Thymus (tissue), 11 donors: ENCODE results near the gene ADRM1. TPM values are rescaled to one million over a fixed set of nuclear protein-coding genes. Genes with fewer than 3 reads are reported as not detected.

Experiments
- DNase-seq, 9 donors: peaks; one replicate each; pipeline ENCODE4 v3.0.0-alpha.2; 2013; ENCODE audit warnings: low spot score in 9 of 9, low read depth in 6 of 9, missing footprints in 1 of 9
- H3K27ac ChIP-seq, 2 donors: one replicate each; pipeline ENCODE4 v1.5.1; 2013; ENCODE audit warnings: control low read depth in 1 of 2, low read depth in 1 of 2, low read length in 1 of 2, mild to moderate bottlenecking in 1 of 2, moderate library complexity in 1 of 2
- H3K27me3 ChIP-seq, 2 donors: one replicate each; pipeline ENCODE4 v1.5.1; 2013; ENCODE audit warnings: low read length in 1 of 2; ENCODE audit not compliant: control insufficient read depth in 2 of 2, insufficient read depth in 1 of 2
- H3K36me3 ChIP-seq, 2 donors: one replicate each; pipeline ENCODE4 v1.5.1; 2013; ENCODE audit warnings: low read length in 1 of 2, mild to moderate bottlenecking in 1 of 2, moderate library complexity in 1 of 2; ENCODE audit not compliant: control insufficient read depth in 2 of 2, insufficient read depth in 2 of 2
- H3K4me1 ChIP-seq, 2 donors: one replicate each; pipeline ENCODE4 v1.5.1; 2013; ENCODE audit warnings: low read length in 2 of 2; ENCODE audit not compliant: control insufficient read depth in 2 of 2, insufficient read depth in 2 of 2
- H3K4me3 ChIP-seq, 2 donors: one replicate each; pipeline ENCODE4 v1.5.1; 2013; ENCODE audit warnings: low read length in 2 of 2, control low read depth in 1 of 2, mild to moderate bottlenecking in 1 of 2
- H3K9me3 ChIP-seq, 2 donors: one replicate each; pipeline ENCODE4 v1.5.1; 2013; ENCODE audit warnings: low read length in 1 of 2, mild to moderate bottlenecking in 1 of 2; ENCODE audit not compliant: control insufficient read depth in 2 of 2, insufficient read depth in 1 of 2
- WGBS: extraction: QIAGEN DNeasy Blood & Tissue Kit; methylation state at CpG from one replicate; pipeline ENCODE4 v1.1.7; 2013; 5-methylcytosine and 5-hydroxymethylcytosine counted together
- polyA plus RNA-seq: library from polyadenylated mRNA; stranded (reverse); fragments of 200-250 nt; gene quantifications from one replicate; pipeline ENCODE4 v1.2.3, GENCODE V29; 2013
- total RNA-seq: library from RNA; stranded (reverse); fragments of 120-200 nt; gene quantifications from one replicate; pipeline ENCODE4 v1.2.4, GENCODE V29; 2013
- donor health status: healthy.

The ADRM1 gene
- total and polyA plus RNA-seq, 2 donors = 71.5 to 80.9 TPM

- Histone ChIP-seq H3K4me1 (no peaks in the 10 kb centered on the region), H3K9me3 (no peaks in the 10 kb centered on the region), H3K36me3 (peaks cover 19 to 39% of the 10 kb centered on the region in 2 donors), H3K27ac (no peak overlapping the region), H3K4me3 (no peak overlapping the region), H3K27me3 (no peaks in the 10 kb centered on the region)
- no peak for DNase-seq
- 97% methylated on average over 18 of the region's 18 CpGs for WGBS
Observed at GRCh38 chr20:62273416-62273815, 29.4 kb upstream of the ADRM1 start.

GRCh38 chr20:62274332-62274950 is 28.4 kb upstream of the ADRM1 start:
- Histone ChIP-seq H3K9me3 (no peaks in the 10 kb centered on the region), H3K4me1 (no peaks in the 10 kb centered on the region), H3K27me3 (no peaks in the 10 kb centered on the region), H3K27ac (no peak overlapping the region), H3K36me3 (peaks cover 23 to 47% of the 10 kb centered on the region in 2 donors), H3K4me3 (no peak overlapping the region)
- WGBS = 93% methylated on average over 13 of the region's 13 CpGs
- DNase-seq = no peak

- H3K4me1 ChIP-seq = no peaks in the 10 kb centered on the region
- no peaks in the 10 kb centered on the region for H3K27me3 ChIP-seq
- WGBS = 94% methylated on average over 10 of the region's 10 CpGs
- no peak overlapping the region for H3K4me3 ChIP-seq
- H3K9me3 ChIP-seq = no peaks in the 10 kb centered on the region
- DNase-seq = no peak
- peaks cover 30 to 51% of the 10 kb centered on the region in 2 donors for H3K36me3 ChIP-seq
- H3K27ac ChIP-seq = no peak overlapping the region
Observed at GRCh38 chr20:62275219-62275618, 27.6 kb upstream of the ADRM1 start.

GRCh38 chr20:62276439-62276838 is 26.4 kb upstream of the ADRM1 start:
- WGBS = 90% methylated on average over 6 of the region's 6 CpGs
- no peaks in the 10 kb centered on the region for H3K27me3 ChIP-seq
- no peak overlapping the region for H3K27ac ChIP-seq
- no peak for DNase-seq
- peaks cover 40 to 62% of the 10 kb centered on the region in 2 donors for H3K36me3 ChIP-seq
- H3K4me1 ChIP-seq = no peaks in the 10 kb centered on the region
- H3K4me3 ChIP-seq = no peak overlapping the region
- H3K9me3 ChIP-seq = no peaks in the 10 kb centered on the region

- DNase-seq = no peak
- peaks cover 45 to 62% of the 10 kb centered on the region in 2 donors for H3K36me3 ChIP-seq
- WGBS = 88% methylated on average over 13 of the region's 13 CpGs
- H3K4me1 ChIP-seq = no peaks in the 10 kb centered on the region
- H3K9me3 ChIP-seq = no peaks in the 10 kb centered on the region
- no peak overlapping the region for H3K27ac ChIP-seq
- no peak overlapping the region for H3K4me3 ChIP-seq
- no peaks in the 10 kb centered on the region for H3K27me3 ChIP-seq
Observed at GRCh38 chr20:62277253-62277652, 25.5 kb upstream of the ADRM1 start.

GRCh38 chr20:62280303-62280702 is 22.5 kb upstream of the ADRM1 start:
- no peak for DNase-seq
- WGBS = 84% methylated on average over 4 of the region's 4 CpGs
- no peak overlapping the region for H3K4me3 ChIP-seq

GRCh38 chr20:62281161-62281933 is 21.4 kb upstream of the ADRM1 start:
- 94% methylated on average over 31 of the region's 31 CpGs for WGBS
- H3K27me3 ChIP-seq = no peaks in the 10 kb centered on the region
- no peaks in the 10 kb centered on the region for H3K9me3 ChIP-seq
- peaks cover 46 to 75% of the 10 kb centered on the region in 2 donors for H3K36me3 ChIP-seq
- no peak for DNase-seq
- H3K4me3 ChIP-seq = no peak overlapping the region
- no peak overlapping the region for H3K27ac ChIP-seq
- no peaks in the 10 kb centered on the region for H3K4me1 ChIP-seq

More at GRCh38 chr20:62280303-62280702, 22.5 kb upstream of the ADRM1 start:
- Histone ChIP-seq H3K9me3 (no peaks in the 10 kb centered on the region), H3K36me3 (peaks cover 41 to 69% of the 10 kb centered on the region in 2 donors), H3K27ac (no peak overlapping the region), H3K27me3 (no peaks in the 10 kb centered on the region), H3K4me1 (no peaks in the 10 kb centered on the region)

- no peak overlapping the region for H3K4me3 ChIP-seq
- 97% methylated on average over 7 of the region's 7 CpGs for WGBS
- no peak overlapping the region for H3K27ac ChIP-seq
- DNase-seq = no peak
- no peaks in the 10 kb centered on the region for H3K27me3 ChIP-seq
- H3K4me1 ChIP-seq = no peaks in the 10 kb centered on the region
- H3K36me3 ChIP-seq = peaks cover 47 to 78% of the 10 kb centered on the region in 2 donors
- no peaks in the 10 kb centered on the region for H3K9me3 ChIP-seq
Observed at GRCh38 chr20:62282103-62282502, 20.7 kb upstream of the ADRM1 start.

- peaks cover 47 to 78% of the 10 kb centered on the region in 2 donors for H3K36me3 ChIP-seq
- no peaks in the 10 kb centered on the region for H3K4me1 ChIP-seq
- no peak overlapping the region for H3K4me3 ChIP-seq
- no peaks in the 10 kb centered on the region for H3K9me3 ChIP-seq
- H3K27me3 ChIP-seq = no peaks in the 10 kb centered on the region
- no peak for DNase-seq
- no peak overlapping the region for H3K27ac ChIP-seq
- WGBS = 96% methylated on average over 16 of the region's 16 CpGs
Observed at GRCh38 chr20:62282877-62283503, 19.8 kb upstream of the ADRM1 start.
